ENCODE data around the gene EZR. TPM values are rescaled to one million over a fixed set of nuclear protein-coding genes. Genes with fewer than 3 reads are reported as not detected.

The EZR gene
- total RNA-seq, 2 donors from 2014 or later: 76.8 to 103 TPM

- peak overlapping the region in 3 of 4 donors; percentile 88 to 91 (median 88) for H3K27ac ChIP-seq
- ATAC-seq: no peak
These were observed 36.6 kb downstream of the EZR start for GRCh38 chr6:158782432-158783166.

GRCh38 chr6:158781692-158782373 is 37.3 kb downstream of the EZR start:
- peak overlapping the region; percentile 86 to 91 (median 88) for H3K27ac ChIP-seq
- H3K36me3 ChIP-seq (replicated peaks in 1 of 2; ENCODE audit: insufficient read depth in 1 of 2, low read depth in 2 of 2): peaks cover 6 to 24% of the 10 kb centered on the region in 2 donors
- TF ChIP-seq CTCF (IDR thresholded peaks at IDR 0.05) (no peak), POLR2A (IDR thresholded peaks at IDR 0.05) (no peak)
- WGBS, 2 donors: 56 to 64% methylated on average over 18 to 19 of the region's 19 CpGs
- ATAC-seq (peak; percentile 41), DNase-seq (peak in 1 of 4 donors; percentile 49)
- no peaks in the 10 kb centered on the region for H3K27me3 ChIP-seq
- no peak overlapping the region for H3K4me3 ChIP-seq
- peaks cover 35% of the 10 kb centered on the region for H3K4me1 ChIP-seq
- no peaks in the 10 kb centered on the region for H3K9me3 ChIP-seq
- intact Hi-C loops (cut with DNase I): loop anchor here (10.0 kb wide), 1 partner anchor 193 kb away; no protein-coding TSS in a partner anchor

More at GRCh38 chr6:158782432-158783166, 36.6 kb downstream of the EZR start:
- peaks cover 43% of the 10 kb centered on the region for H3K4me1 ChIP-seq
- DNase-seq: no peak
- H3K27me3 ChIP-seq: no peaks in the 10 kb centered on the region
- H3K9me3 ChIP-seq: no peaks in the 10 kb centered on the region
- intact Hi-C loops (cut with DNase I): loop anchor here (10.0 kb wide), 1 partner anchor 192 kb away; no protein-coding TSS in a partner anchor
- TF ChIP-seq CTCF (IDR thresholded peaks at IDR 0.05): no peak
- TF ChIP-seq POLR2A (IDR thresholded peaks at IDR 0.05): no peak
- H3K36me3 ChIP-seq (replicated peaks in 1 of 2; ENCODE audit: insufficient read depth in 1 of 2, low read depth in 2 of 2): peaks cover 6 to 26% of the 10 kb centered on the region in 2 donors
- WGBS, 2 donors: 82 to 87% methylated on average over 10 to 11 of the region's 11 CpGs
- H3K4me3 ChIP-seq: no peak overlapping the region

GRCh38 chr6:158780988-158781691 is 38.0 kb downstream of the EZR start:
- H3K4me1 ChIP-seq: peaks cover 32% of the 10 kb centered on the region
- no peak overlapping the region for H3K4me3 ChIP-seq
- DNase-seq: peak; percentile 89 to 93 (median 92)
- TF ChIP-seq CTCF (IDR thresholded peaks at IDR 0.05) (no peak), POLR2A (IDR thresholded peaks at IDR 0.05) (peak in 2 of 3 donors; percentile 22 to 32)
- peak; percentile 90 for ATAC-seq
- peaks cover 6 to 24% of the 10 kb centered on the region in 2 donors for H3K36me3 ChIP-seq (replicated peaks in 1 of 2; ENCODE audit: insufficient read depth in 1 of 2, low read depth in 2 of 2)
- H3K9me3 ChIP-seq: no peaks in the 10 kb centered on the region
- intact Hi-C loops (cut with DNase I): loop anchor here (10.0 kb wide), 1 partner anchor 194 kb away; no protein-coding TSS in a partner anchor
- H3K27me3 ChIP-seq: no peaks in the 10 kb centered on the region
- WGBS, 2 donors: 24 to 36% methylated on average over 11 of the region's 11 CpGs
- peak overlapping the region; percentile 86 to 91 (median 88) for H3K27ac ChIP-seq

- no peaks in the 10 kb centered on the region for H3K27me3 ChIP-seq
- no peaks in the 10 kb centered on the region for H3K9me3 ChIP-seq
- no peak overlapping the region for H3K4me3 ChIP-seq
- TF ChIP-seq CTCF (IDR thresholded peaks at IDR 0.05) (no peak), POLR2A (IDR thresholded peaks at IDR 0.05) (no peak)
- peaks cover 32% of the 10 kb centered on the region for H3K4me1 ChIP-seq
- ATAC-seq: peak; percentile 6
- 47 to 54% methylated on average over 7 of the region's 7 CpGs for WGBS, 2 donors
- no peak for DNase-seq
- H3K36me3 ChIP-seq (replicated peaks in 1 of 2; ENCODE audit: insufficient read depth in 1 of 2, low read depth in 2 of 2): peaks cover 6 to 31% of the 10 kb centered on the region in 2 donors
- intact Hi-C loops (cut with DNase I): loop anchor here (10.0 kb wide), 1 partner anchor 194 kb away; no protein-coding TSS in a partner anchor
- peak overlapping the region; percentile 86 to 91 (median 88) for H3K27ac ChIP-seq
These were observed 38.8 kb downstream of the EZR start for GRCh38 chr6:158780246-158780884.
